WTC11 (cell line): Measurements from ENCODE around the gene TCF15. TPM values are rescaled to one million over a fixed set of nuclear protein-coding genes. Genes with fewer than 3 reads are reported as not detected.

ENCODE experiments used
- ATAC-seq: fragments of 200-7000 bp; cut with Tn5 transposase; 2 replicates; pipeline ENCODE4 v1.10.0; 2021; ENCODE audit warnings: mild to moderate bottlenecking, moderate library complexity
- CTCF ChIA-PET: fragments of 300-600 bp; sonication (Branson Sonifier 250); formaldehyde crosslinking; loops from one replicate; lab custom pipeline; 2021; ENCODE audit warnings: antibody characterized with exemption; lab: Charles Lee
- POLR2A ChIA-PET: fragments of 350-600 bp; sonication (Branson Sonifier 250); formaldehyde crosslinking; loops from one replicate; lab custom pipeline; 2021; ENCODE audit warnings: antibody characterized with exemption; lab: Charles Lee
- DNase-seq: peaks from one replicate; pipeline ENCODE4 v3.0.0; 2021; ENCODE audit warnings: low spot score
- H3K27ac Mint-ChIP-seq: 2 replicates; pipeline ENCODE4 v1.8.0; 2021; ENCODE audit warnings: mixed read lengths
- H3K27me3 Mint-ChIP-seq: 2 replicates; pipeline ENCODE4 v1.8.0; 2021; ENCODE audit warnings: low read depth, mild to moderate bottlenecking, moderate library complexity, mixed read lengths
- H3K36me3 Mint-ChIP-seq: 2 replicates; pipeline ENCODE4 v1.8.0; 2021; ENCODE audit warnings: mixed read lengths
- H3K4me1 Mint-ChIP-seq: 2 replicates; pipeline ENCODE4 v1.8.0; 2022; ENCODE audit warnings: mixed read lengths
- H3K4me3 Mint-ChIP-seq: 2 replicates; pipeline ENCODE4 v1.8.0; 2021; ENCODE audit warnings: mild to moderate bottlenecking, moderate library complexity, mixed read lengths
- H3K9me3 Mint-ChIP-seq: 2 replicates; pipeline ENCODE4 v1.8.0; 2021; ENCODE audit warnings: mixed read lengths
- AR ChIP-seq: fragments of 250-450 bp; sonication (Bioruptor Pico); IDR thresholded peaks from 2 replicates; pipeline ENCODE4 v1.9.0; 2021; ENCODE audit warnings: mild to moderate bottlenecking
- CREB1 ChIP-seq: sonication (generic); formaldehyde crosslinking; IDR thresholded peaks from 2 replicates; pipeline ENCODE4 v1.8.0; 2023; ENCODE audit warnings: mild to moderate bottlenecking, missing genetic modification reagents
- ELF4 ChIP-seq: sonication (generic); formaldehyde crosslinking; IDR thresholded peaks from 2 replicates; pipeline ENCODE4 v1.8.1; 2022; ENCODE audit warnings: low read depth, mild to moderate bottlenecking, moderate library complexity, missing genetic modification reagents
- FOXK1 ChIP-seq: sonication (generic); formaldehyde crosslinking; IDR thresholded peaks from 2 replicates; pipeline ENCODE4 v1.8.0; 2022; ENCODE audit warnings: mild to moderate bottlenecking, moderate library complexity, missing genetic modification reagents
- GRHL2 ChIP-seq: fragments of 250-450 bp; sonication (Bioruptor Pico); IDR thresholded peaks from 2 replicates; pipeline ENCODE4 v1.8.0; 2022; ENCODE audit warnings: mild to moderate bottlenecking, moderate library complexity; ENCODE audit not compliant: insufficient replicate concordance, severe bottlenecking
- GTF2I ChIP-seq: fragments of 250-450 bp; sonication (Bioruptor Pico); conservative IDR thresholded peaks from 2 replicates; pipeline ENCODE4 v1.4.0; 2021; ENCODE audit warnings: mild to moderate bottlenecking
- NFATC4 ChIP-seq: fragments of 250-450 bp; sonication (Bioruptor Pico); IDR thresholded peaks from 2 replicates; pipeline ENCODE4 v1.9.0; 2021; ENCODE audit warnings: mild to moderate bottlenecking
- RELA ChIP-seq: sonication (generic); formaldehyde crosslinking; IDR thresholded peaks from 2 replicates; pipeline ENCODE4 v1.8.1; 2022; ENCODE audit warnings: missing genetic modification reagents, mild to moderate bottlenecking, borderline replicate concordance
- TCF7 ChIP-seq: sonication (generic); formaldehyde crosslinking; IDR thresholded peaks from 2 replicates; pipeline ENCODE4 v1.8.0; 2022; ENCODE audit warnings: mild to moderate bottlenecking, low read depth, missing genetic modification reagents, moderate library complexity
- TEAD1 ChIP-seq: sonication (generic); formaldehyde crosslinking; IDR thresholded peaks from 2 replicates; pipeline ENCODE4 v1.8.0; 2022; ENCODE audit warnings: mild to moderate bottlenecking, missing genetic modification reagents
- TEAD4 ChIP-seq: sonication (generic); formaldehyde crosslinking; IDR thresholded peaks from 2 replicates; pipeline ENCODE4 v1.8.0; 2022; ENCODE audit warnings: mild to moderate bottlenecking, missing genetic modification reagents
- ZNF121 ChIP-seq: sonication (generic); formaldehyde crosslinking; IDR thresholded peaks from 2 replicates; pipeline ENCODE4 v1.8.0; 2023; ENCODE audit warnings: missing genetic modification reagents
- ZNF263 ChIP-seq: sonication (generic); formaldehyde crosslinking; IDR thresholded peaks from 2 replicates; pipeline ENCODE4 v1.8.1; 2022; ENCODE audit warnings: low read depth, mild to moderate bottlenecking, moderate library complexity, missing genetic modification reagents
- ZNF423 ChIP-seq: fragments of 250-450 bp; sonication (Bioruptor Pico); IDR thresholded peaks from 2 replicates; pipeline ENCODE4 v2.1.2; 2022; ENCODE audit warnings: mild to moderate bottlenecking, moderate library complexity
- ZNF425 ChIP-seq: fragments of 250-450 bp; sonication (Bioruptor Pico); conservative IDR thresholded peaks from 2 replicates; pipeline ENCODE4 v1.9.0; 2021; ENCODE audit warnings: mild to moderate bottlenecking
- ZNF671 ChIP-seq: fragments of 250-450 bp; sonication (Bioruptor Pico); IDR thresholded peaks from 2 replicates; pipeline ENCODE4 v1.8.0; 2021; ENCODE audit warnings: mild to moderate bottlenecking
- total RNA-seq: library from RNA; stranded (reverse); gene quantifications from 3 replicates; pipeline ENCODE4 v1.2.3, GENCODE V29; 2021
- TF ChIP-seq, protein P1 (sequence below): sonication (generic); formaldehyde crosslinking; IDR thresholded peaks from 2 replicates; pipeline ENCODE4 v1.8.1; 2022; ENCODE audit warnings: mild to moderate bottlenecking, moderate library complexity, missing genetic modification reagents
- TF ChIP-seq, protein P2 (sequence below): sonication (generic); formaldehyde crosslinking; IDR thresholded peaks from 2 replicates; pipeline ENCODE4 v1.8.0; 2022; ENCODE audit warnings: missing genetic modification reagents
- TF ChIP-seq, protein P3 (sequence below): sonication (generic); formaldehyde crosslinking; IDR thresholded peaks from 2 replicates; pipeline ENCODE4 v1.8.0; 2022; ENCODE audit warnings: mild to moderate bottlenecking, missing genetic modification reagents
- TF ChIP-seq, protein P4 (sequence below): sonication (generic); formaldehyde crosslinking; IDR thresholded peaks from 2 replicates; pipeline ENCODE4 v1.8.1; 2022; ENCODE audit warnings: missing genetic modification reagents, borderline replicate concordance

TCF15 gene
- total RNA-seq, 1 experiment from 2014 or later = 3.8 TPM

DNA sequence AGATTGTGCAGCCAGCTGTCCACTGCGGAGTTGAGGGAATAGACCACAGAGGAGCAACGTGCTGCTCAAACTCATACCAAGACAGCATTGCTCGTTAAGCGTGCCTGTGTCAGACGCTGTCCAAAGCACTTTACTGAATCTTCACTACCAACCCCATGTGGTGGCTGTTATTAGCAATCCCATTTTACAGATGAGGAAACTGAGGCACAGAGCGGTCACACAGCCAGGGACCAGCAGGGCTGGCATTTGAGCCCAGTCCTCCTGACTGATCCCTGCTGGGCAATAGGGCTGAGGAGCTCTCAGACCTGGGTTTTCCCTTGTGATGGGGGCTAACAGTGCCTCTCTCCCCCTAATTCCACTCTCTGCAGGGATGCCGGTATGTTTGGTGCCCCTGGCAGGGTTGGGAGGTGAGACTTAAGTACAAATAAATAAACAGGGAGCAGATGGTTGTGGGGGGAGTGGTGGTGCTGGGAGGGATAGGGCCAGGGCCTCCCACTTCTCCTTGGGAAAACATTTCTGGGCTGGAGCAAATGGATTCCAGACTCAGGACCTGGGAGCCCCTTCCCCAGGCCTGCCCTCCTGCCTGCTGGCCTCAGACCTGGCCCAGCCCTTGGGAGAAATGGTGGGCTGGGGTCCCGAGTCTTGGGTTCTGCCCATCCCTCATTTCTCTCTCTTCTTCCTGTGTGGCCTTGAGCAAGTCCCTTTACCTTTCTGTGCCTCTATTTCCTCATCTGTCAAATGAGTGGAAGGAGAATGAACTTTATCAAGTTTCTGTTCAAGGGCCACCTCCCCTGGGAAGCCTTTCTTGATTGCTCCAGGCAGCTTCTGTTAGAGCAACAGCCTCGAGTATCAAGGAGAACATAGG is 25.2 kb upstream of the TCF15 start:
- no peak overlapping the region for H3K4me3 Mint-ChIP-seq
- H3K36me3 Mint-ChIP-seq = no peaks in the 10 kb centered on the region
- no peak overlapping the region for H3K27ac Mint-ChIP-seq
- ATAC-seq (no peak), DNase-seq (no peak)
- no peak for TF ChIP-seq ELF4 (CRISPR knock-in tag)
- no peak for TF ChIP-seq FOXK1 (CRISPR knock-in tag)
- TF ChIP-seq GTF2I = no peak
- TF ChIP-seq ZNF671 (CRISPR knock-in tag) = no peak
- TF ChIP-seq CREB1 (CRISPR knock-in tag) = no peak
- TF ChIP-seq, protein P1, sequence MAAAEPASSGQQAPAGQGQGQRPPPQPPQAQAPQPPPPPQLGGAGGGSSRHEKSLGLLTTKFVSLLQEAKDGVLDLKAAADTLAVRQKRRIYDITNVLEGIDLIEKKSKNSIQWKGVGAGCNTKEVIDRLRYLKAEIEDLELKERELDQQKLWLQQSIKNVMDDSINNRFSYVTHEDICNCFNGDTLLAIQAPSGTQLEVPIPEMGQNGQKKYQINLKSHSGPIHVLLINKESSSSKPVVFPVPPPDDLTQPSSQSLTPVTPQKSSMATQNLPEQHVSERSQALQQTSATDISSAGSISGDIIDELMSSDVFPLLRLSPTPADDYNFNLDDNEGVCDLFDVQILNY = no peak
- no peak for TF ChIP-seq AR (CRISPR knock-in tag)
- no peak for TF ChIP-seq GRHL2 (CRISPR knock-in tag)
- no peak for TF ChIP-seq ZNF425
- TF ChIP-seq, protein P2, sequence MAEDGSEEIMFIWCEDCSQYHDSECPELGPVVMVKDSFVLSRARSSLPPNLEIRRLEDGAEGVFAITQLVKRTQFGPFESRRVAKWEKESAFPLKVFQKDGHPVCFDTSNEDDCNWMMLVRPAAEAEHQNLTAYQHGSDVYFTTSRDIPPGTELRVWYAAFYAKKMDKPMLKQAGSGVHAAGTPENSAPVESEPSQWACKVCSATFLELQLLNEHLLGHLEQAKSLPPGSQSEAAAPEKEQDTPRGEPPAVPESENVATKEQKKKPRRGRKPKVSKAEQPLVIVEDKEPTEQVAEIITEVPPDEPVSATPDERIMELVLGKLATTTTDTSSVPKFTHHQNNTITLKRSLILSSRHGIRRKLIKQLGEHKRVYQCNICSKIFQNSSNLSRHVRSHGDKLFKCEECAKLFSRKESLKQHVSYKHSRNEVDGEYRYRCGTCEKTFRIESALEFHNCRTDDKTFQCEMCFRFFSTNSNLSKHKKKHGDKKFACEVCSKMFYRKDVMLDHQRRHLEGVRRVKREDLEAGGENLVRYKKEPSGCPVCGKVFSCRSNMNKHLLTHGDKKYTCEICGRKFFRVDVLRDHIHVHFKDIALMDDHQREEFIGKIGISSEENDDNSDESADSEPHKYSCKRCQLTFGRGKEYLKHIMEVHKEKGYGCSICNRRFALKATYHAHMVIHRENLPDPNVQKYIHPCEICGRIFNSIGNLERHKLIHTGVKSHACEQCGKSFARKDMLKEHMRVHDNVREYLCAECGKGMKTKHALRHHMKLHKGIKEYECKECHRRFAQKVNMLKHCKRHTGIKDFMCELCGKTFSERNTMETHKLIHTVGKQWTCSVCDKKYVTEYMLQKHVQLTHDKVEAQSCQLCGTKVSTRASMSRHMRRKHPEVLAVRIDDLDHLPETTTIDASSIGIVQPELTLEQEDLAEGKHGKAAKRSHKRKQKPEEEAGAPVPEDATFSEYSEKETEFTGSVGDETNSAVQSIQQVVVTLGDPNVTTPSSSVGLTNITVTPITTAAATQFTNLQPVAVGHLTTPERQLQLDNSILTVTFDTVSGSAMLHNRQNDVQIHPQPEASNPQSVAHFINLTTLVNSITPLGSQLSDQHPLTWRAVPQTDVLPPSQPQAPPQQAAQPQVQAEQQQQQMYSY (CRISPR knock-in tag) = no peak
- no peak for TF ChIP-seq TEAD1 (CRISPR knock-in tag)
- no peak for TF ChIP-seq TEAD4 (CRISPR knock-in tag)
- no peak for TF ChIP-seq ZNF121
- TF ChIP-seq NFATC4 (CRISPR knock-in tag) = no peak
- TF ChIP-seq, protein P3, sequence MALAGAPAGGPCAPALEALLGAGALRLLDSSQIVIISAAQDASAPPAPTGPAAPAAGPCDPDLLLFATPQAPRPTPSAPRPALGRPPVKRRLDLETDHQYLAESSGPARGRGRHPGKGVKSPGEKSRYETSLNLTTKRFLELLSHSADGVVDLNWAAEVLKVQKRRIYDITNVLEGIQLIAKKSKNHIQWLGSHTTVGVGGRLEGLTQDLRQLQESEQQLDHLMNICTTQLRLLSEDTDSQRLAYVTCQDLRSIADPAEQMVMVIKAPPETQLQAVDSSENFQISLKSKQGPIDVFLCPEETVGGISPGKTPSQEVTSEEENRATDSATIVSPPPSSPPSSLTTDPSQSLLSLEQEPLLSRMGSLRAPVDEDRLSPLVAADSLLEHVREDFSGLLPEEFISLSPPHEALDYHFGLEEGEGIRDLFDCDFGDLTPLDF (CRISPR knock-in tag) = no peak
- no peak for TF ChIP-seq ZNF423 (CRISPR knock-in tag)
- no peak for TF ChIP-seq TCF7 (CRISPR knock-in tag)
- TF ChIP-seq, protein P4, sequence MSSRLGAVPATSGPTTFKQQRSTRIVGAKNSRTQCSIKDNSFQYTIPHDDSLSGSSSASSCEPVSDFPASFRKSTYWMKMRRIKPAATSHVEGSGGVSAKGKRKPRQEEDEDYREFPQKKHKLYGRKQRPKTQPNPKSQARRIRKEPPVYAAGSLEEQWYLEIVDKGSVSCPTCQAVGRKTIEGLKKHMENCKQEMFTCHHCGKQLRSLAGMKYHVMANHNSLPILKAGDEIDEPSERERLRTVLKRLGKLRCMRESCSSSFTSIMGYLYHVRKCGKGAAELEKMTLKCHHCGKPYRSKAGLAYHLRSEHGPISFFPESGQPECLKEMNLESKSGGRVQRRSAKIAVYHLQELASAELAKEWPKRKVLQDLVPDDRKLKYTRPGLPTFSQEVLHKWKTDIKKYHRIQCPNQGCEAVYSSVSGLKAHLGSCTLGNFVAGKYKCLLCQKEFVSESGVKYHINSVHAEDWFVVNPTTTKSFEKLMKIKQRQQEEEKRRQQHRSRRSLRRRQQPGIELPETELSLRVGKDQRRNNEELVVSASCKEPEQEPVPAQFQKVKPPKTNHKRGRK (CRISPR knock-in tag) = no peak
- TF ChIP-seq RELA (CRISPR knock-in tag) = no peak
- no peak for TF ChIP-seq ZNF263 (CRISPR knock-in tag)
- H3K9me3 Mint-ChIP-seq = no peaks in the 10 kb centered on the region
- peaks cover 6% of the 10 kb centered on the region; the same call in 1 of the 2 replicates for H3K4me1 Mint-ChIP-seq
- no peaks in the 10 kb centered on the region; the same call in 1 of the 2 replicates for H3K27me3 Mint-ChIP-seq
- POLR2A ChIA-PET = no interaction called here
- CTCF ChIA-PET = interaction anchor here (0.8 to 2.2 kb wide), 3 partner anchors 10 to 58 kb away, joined by 3 to 10 read pairs (median 3); no protein-coding TSS in a partner anchor
